Ammon's horn (tissue), 1 donor: ENCODE measurements around the gene LSAMP.

Experiments used
- DNase-seq: peaks from one replicate; pipeline ENCODE4 v3.0.0-alpha.2; 2016; ENCODE audit warnings: low spot score

Gene LSAMP

DNA sequence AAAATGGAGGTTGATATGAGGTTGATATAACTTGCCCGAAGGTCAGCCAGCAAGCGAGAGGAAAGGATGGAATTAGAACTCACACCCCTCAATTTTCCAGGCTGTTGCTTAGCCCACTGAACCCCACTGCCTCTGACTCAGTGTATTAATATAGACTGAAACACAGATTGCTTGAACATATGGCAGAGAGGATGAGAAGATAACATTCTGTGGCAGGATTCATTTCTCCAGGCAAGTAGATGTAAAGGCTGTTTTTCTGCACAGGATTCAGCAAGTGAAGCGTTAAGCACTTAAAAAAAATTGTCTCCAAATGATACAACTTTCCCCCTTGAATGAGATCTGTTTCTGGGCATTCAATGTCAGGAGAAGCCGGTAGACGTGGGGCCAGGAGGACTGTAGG is 486.8 kb downstream of the LSAMP start:
- peak; percentile 30 for DNase-seq

DNA sequence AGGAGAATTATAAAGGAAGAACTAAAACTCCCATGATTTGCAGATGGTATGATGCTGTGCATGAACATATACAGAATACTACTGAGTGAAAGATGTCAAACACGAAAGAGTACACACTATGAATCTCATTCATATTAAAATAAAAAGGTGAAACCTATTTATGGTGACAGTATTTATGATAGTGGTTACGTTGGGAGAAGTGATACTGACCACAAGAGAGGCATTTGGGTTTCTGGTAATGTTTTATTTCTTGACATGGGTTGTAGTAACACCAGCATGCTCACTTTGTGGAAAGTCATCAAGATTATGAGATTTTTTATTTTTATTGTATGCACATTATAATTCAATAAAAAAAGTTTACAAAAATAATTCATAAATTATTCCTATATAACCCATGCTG is 498.0 kb downstream of the LSAMP start:
- no peak for DNase-seq

DNA sequence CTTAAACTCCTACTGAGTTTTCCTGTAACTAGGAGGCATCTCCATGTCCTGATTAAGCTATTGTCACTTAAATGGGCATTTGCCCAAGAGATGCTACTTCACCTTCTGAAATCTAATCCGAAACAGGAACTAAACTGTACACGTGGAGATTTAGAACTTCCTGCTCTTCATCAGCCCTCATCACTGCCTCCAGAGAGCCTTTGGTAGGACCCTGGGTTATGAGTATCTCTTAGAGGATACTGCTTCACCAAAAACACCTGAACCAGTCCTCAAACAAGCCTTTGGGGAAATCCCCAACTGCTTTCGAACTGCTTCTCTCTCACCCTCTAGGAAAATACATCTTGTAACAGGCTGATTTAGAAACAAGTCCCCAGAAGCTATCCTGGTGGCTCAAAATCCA is 501.7 kb downstream of the LSAMP start:
- no peak for DNase-seq

DNA sequence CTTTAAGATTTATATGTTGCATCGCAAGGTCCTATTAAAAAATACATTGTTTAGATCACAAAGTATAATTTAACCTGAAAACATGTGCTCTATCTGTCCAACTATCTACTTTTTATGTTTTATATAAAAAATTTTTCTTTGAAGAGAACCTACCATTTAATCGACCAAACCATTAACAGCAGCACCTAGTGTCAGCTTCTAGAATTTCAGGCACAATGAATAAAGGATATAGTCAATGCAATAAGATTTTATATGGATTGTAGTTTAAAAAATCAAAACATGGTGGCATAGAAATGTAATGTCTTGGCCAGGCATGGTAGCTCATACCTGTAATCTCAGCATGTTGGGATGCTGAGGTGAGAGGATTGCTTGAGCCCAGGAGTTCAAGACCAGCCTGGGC is 508.2 kb downstream of the LSAMP start:
- DNase-seq = no peak

DNA sequence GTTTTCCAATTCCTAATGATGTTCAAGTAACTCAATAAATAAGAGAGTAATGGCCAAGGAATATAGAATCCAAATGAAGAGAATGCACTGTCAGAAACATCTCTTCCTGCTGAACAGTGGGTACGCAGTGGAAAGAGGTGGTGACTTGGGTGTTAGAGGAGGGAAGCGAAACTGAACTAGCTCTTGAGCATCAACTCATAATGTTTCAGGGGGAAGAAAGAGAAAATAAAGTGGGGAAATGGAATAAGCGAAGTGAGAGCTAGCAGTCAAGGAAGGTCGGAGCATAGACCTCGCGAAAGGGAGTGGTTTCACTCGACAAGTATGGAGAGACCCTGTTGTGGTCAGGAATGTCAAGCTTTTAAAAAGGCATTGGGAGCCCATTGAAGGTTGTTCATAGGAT is 512.5 kb downstream of the LSAMP start:
- DNase-seq = no peak

DNA sequence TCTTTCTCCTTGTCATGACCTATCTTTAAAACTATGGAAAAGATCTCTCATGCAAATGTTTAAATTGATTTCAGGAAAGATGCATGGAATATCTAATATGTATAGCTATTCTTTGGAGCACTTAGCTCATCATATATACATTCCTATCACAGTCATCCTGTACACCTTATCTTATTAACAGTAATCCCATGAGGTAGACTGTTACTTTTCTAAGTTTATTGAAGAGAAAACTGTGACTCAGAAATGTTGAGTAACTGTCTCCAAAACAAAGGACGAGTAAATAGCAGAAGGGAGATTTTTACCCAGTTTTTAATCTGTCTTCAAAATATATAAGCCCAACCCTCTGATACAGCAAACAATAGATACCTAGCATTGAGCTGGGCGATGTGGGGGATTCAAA is 513.7 kb downstream of the LSAMP start:
- DNase-seq = no peak

DNA sequence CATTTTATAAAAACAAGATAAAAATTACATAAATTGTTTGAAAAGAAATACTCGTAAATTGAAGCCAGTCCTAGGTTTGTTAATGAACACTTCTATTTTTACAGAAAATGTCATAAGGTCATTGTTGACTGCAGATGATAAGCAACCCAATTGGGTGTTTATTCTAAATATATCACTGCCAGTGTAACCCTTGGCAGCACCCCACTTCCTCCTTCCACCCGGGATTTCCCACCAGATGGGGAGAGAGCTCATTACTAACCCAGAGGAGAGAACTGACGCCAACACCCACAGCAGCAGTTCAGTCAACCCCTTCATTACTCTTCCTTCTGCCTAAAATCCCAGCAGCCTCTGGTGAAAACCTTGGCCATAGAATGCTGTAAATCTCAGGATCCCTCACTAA is 514.4 kb downstream of the LSAMP start:
- DNase-seq = no peak

DNA sequence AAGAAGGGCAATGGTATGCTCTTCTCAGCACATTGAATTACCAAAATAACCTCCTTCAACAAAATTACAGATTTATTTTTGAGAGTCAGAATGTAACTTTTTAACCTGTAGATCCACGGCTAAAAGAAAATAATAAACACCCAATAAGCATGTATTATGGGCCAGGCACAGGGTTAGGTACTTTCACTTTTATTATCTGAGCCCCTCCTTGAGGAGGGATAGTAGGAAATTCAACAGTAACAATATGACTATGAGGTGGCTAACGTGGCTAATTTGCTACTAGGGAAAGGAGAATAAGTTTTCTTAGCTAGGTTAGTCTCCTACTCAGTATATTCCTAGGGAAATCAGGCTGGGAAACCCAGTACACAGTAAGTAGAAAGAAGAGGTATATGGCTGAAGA is 515.1 kb downstream of the LSAMP start:
- no peak for DNase-seq

DNA sequence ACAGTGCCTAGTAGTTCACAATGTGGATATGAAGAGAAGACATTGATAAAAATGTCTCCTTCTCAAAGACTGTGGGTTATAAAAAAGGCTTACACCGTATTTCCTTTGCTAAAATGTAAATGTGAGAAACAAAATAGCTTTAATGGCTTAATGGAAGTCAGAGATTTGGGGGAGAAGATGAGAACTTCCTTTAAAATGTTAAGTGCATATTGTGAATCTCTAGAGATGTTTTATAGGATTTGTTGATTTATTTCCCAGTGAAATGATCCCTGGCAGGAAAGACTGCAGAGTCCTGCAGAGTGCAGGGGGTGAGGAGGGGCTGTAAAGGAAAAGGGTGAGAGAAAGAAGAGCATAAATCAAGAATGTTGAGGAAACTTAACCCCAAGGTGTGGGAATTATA is 516.9 kb downstream of the LSAMP start:
- DNase-seq = no peak

DNA sequence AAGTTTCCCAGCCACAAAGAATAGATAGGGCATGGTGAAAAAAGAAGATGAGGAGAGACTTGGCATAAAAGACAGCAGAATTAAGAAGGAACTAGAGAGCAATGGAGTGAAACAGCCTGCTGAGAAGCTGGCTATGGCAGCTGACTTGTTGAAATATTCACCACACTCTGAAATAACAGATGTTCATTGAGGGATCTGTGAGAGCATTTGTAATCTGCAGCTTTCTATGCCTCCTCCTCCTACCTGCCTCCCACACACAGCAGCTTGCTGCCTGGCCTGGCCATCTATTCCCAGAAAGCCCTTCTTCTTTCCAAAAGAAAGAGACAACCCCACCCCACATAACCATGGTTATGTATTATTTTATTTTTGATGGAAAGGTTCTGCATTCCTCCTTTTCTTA is 518.1 kb downstream of the LSAMP start:
- DNase-seq = peak; percentile 54

DNA sequence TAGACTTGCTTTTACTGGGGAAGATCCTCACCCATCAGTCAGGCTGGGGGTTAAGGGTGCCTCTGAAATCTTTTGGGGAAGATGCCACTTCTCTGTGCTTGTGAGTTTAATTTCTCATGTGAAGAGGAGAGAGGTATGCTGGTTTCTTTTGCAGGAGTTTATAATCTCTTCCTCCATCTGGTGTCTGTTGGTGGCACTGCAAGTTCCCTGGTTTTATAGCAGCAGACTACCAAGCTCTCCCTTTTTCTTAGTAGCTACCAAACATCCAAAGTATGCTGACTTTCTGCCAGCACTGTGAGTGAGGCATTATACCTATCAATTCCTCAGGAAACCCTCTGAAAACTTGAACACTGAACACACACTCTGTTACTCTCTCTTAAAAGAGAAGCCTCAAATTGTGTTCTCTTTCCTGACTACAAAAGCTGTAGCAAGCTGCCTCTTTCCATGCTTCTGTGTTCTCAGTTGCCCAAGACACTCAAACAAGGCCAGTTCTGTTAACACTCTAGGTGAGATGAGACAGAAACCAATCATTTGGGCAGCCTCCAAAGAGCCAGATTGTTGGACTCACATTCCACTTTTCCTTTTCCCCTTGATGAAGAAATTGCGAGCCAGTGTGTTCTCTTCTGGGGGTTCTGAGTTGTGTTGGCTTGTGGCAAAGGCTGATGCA is 522.5 kb downstream of the LSAMP start:
- no peak for DNase-seq

DNA sequence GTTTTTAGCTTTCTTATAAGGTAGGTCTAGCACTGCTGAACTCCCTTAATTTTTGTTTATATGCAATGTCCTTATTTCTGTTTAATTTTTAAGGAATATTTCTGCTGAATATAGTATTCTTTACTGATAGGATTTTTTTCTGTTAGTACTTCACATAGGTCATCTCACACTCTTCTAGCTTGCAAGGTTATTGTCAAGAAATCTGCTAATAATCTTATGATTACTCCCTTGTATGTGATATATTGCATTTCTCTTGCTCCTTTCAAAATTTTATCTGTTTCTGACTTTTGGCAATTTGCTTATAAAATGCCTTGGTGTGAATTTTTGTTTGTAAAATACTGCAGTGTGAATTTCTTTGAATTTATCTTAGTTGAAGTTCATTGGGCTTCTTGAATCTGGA is 523.6 kb downstream of the LSAMP start:
- DNase-seq = no peak

DNA sequence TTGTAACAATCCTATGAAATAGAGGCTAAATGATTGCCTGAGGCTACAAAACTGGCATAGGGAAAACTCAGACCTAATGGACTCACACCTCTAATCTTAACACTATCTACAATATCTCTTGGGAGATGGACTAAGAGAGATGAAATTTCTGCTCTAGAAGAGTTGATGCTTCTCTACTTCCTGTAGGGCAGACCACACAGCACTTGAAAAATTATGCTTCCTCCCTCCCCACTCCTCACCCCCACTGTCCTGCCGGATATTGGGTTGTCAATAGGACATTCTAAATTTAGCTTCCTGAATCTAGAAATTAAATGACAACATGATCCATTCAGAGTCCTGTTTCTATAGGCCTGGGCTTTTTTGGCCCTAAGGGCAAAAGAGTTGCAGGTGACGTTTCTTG is 526.4 kb downstream of the LSAMP start:
- no peak for DNase-seq

DNA sequence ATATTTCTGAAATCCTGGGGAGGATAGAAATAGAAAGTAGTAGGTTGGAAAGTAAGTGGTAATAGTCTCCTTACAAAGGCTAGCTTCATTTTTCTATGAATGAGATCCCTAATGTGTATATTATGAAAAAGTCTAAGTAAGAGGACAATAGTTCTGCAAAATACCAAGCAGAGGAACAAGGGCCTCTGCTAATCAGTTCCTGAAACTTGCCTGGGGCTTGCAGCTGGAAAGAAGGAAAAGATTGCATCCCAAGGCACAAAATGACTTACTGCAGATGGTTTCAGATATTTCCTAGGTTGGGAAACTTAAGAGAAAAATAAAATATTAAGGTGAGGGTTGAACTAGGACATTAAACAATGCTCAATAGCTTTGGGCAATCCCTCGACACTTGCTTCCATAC is 528.4 kb downstream of the LSAMP start:
- DNase-seq = no peak

DNA sequence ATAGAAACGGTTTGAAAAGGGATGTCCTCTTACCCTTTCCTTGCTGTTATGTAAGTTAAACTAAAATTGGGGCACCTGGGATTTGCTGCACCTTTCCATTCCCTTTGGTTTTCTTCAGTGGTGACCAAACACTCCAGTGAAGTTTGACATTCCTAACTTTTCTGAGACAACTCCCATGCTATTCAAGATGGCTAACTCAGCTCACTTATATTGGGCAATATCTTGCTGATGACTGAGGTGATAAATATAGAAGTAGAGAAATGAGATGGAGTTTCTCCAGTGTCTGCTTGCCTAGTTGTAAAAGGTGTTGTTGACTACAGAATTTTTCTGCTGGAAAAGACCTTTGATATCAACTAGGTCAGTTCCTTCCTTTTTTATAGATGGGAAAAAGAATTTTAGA is 530.2 kb downstream of the LSAMP start:
- DNase-seq = no peak

DNA sequence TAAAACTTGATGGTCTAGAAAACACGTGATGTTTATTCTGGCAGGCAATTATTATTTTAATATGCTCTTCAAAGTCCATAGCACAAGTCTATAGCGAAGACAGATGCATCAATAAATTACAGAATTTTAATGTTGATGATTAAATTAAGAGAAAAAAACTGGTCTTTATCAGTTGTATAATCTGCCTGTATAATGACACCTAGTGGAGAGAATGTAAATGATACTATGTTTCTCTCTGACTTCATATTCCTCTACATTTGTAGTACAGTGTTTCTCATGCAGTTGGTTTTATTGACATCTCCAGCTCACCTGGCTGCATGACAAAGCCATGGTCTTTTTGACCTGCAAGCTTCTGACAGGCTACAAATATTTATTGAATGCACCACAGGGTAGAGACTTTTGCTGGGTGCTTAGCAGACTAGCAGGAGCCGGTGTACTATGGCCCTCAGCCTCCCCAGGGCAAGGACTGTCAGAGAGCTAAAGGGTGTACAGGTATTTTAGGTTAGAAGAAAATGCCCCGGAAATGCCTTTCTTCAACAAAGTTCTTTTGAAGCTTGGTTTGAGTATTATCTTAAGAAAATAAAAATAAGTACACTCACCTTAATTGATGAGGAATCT is 532.1 kb downstream of the LSAMP start:
- DNase-seq = no peak

DNA sequence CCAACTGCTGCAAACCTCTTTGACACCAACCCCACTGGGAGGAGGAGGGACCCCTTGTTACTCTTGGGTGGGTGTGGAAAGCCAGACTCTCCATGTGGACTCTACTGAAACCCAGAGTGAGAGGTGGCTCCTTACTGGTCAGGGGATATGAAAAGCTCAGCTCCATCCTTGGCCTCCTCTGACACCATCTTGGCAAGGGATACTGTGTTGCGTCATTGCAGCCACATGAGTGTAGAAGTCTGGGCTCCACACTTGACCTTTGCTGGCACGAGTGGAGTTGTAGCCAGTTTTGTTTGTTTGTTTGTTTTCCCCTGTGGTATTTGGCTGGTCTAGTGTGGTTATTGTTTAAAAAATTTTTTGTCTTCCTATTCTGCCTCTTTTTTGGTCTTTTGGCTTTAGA is 532.9 kb downstream of the LSAMP start:
- DNase-seq = peak; percentile 30

DNA sequence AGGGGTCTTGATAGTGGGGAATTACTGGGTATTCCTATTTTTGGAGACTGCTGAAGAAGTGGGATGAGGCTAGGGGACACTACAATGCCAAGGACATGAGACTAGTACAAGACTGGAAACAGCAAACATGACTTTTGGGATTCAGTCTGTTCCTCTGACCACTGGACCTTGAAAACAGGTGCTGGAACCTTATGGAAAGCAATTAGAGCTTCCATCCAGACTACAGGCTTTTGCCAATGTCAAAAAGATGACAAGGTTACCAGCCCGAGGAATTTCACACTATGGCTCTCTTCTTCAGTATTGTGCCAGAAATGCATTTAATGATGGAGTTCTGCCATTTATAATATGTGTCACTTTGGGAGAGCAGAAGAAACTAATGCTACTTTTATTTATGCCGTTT is 539.4 kb downstream of the LSAMP start:
- DNase-seq = no peak

DNA sequence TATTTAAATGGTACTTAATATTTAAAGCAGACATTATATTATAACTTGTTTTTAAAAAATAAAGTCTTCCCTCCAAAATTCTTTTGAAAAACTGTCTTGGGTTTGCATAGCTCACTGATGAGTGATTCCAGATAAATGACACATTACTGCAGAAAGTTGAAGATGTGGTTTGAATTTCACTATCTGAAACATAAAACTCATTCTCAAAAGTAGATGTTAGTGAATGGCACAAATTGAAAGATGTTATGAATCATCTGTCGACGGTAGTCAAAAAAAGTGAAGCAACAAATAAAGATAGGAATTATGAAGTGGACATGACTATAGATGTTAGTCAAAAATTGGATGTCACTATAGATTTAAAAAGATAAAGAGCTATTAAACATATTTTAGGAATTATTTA is 541.4 kb downstream of the LSAMP start:
- no peak for DNase-seq

DNA sequence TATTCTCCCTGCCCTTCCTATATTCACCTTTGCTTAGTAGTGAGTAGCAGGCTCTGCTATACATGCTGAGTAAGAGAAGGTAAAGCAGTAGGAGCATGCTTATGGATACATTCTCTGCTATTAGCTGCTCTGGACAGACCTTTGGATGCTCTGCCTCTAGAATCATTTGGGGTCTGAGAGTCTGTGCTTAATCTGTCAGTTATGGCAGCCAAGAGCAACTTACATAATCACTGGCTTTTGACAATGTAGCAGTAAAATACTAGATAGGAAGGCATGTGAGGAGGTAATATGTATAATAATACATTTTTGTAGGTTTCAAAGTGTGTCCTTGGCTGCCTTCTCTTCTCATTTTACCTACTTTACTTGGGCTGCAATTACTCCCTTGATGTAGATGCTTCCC is 544.3 kb downstream of the LSAMP start:
- no peak for DNase-seq

DNA sequence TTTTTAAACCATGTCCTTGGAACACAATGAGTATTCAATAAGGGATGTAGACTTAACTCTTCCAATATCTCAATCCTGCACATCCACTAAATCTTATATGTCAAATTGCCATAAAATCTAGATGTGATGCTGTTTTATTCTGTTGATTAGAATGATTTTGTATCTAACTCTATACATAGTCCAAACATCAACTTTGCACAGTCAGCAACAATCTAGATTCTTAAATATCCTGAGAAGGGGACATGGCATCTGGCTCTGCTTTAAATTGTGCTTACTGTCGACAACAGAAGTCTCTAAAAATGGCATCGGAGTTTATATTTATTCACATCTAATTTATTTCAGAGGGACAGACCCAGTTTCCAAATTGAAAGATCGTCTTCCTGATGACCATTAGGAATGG is 545.8 kb downstream of the LSAMP start:
- DNase-seq = no peak

DNA sequence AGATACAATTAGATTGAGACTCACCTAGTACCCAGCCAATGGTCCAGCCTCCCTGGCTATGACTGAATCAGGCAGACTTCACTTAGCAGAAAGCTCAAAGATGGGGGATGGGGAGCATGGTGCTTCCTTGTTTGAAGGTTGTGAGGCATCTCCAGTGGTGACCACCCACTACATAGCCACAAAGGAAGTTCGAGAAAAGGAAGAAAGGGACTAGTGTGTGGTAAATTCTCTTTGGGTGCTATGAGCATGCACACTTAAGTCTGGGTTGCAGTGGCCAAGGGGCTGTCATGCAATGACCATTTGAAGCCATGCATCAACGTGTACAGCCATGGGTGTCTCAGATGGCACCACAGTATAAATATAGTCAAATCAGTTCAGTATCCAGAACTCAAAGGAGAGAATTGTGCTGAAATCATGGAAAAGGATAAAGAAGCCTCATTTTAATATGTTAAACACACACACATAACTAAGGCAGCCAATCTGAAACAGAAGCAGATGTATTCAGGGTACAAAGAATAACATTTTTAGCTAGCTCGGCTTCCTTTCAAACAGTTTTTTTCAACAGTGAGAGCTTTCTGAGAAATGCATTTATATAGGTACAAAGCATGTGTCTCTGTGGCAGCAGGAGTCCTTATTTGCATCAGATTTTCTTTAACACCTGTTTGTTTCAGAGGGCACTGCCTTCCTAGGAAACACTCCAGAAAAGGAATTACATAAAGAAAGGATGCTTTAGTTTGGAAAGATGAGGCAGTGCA is 546.5 kb downstream of the LSAMP start:
- no peak for DNase-seq

DNA sequence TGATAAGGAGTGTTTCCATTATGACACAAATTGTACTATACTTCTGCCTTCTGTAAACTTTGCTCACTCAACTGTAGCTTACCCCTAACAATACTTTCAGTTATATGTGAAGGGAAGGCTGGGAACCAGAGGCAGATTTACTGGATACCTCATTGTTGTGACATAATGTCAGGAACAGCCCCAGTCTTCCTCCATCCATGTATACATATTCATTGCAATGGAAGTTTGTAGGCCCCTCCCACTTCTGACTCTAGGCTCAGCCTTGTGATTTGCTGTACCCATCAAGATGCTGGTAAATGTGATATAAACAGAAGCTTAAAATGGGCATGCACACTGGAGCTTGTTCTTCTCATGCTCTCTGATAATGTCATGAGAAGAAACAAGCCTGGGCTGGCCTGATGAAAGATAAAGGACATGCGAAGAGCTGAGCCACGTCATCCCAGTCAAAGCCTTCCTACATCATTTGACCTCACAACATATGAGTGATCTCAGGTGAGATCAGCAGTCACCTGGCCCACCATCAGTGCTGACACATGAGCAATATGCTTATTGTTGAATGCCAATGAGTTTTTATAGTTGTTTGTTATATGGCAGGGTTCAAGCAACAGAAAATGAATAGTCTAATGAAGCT is 554.2 kb downstream of the LSAMP start:
- no peak for DNase-seq
